MM.1S (cell line): ENCODE results near the gene NPC1L1.
"Not testable (repeated sequence)": the region's sequence is repeated elsewhere in the genome, so short reads cannot be mapped to it uniquely, and the experiment has no call there.

Experiments
- DNase-seq: peaks from one replicate; pipeline ENCODE4 v3.0.0-alpha.2; 2015
- H2AFZ ChIP-seq: fragments of 300-600 bp; sonication (generic); 2 replicates; pipeline ENCODE4 v1.6.0; 2016; ENCODE audit warnings: antibody characterized with exemption, low read length
- H3F3A ChIP-seq: fragments of 300-600 bp; sonication (generic); 2 replicates; pipeline ENCODE4 v1.6.1; 2016; ENCODE audit warnings: mild to moderate bottlenecking, antibody characterized with exemption, low read length, moderate library complexity, mixed read lengths; ENCODE audit not compliant: insufficient read depth
- H3K27ac ChIP-seq: fragments of 300-600 bp; sonication (generic); 2 replicates; pipeline ENCODE4 v1.5.1; 2016; ENCODE audit warnings: mild to moderate bottlenecking, low read length
- H3K27me3 ChIP-seq: fragments of 300-600 bp; sonication (generic); replicated peaks from 2 replicates; pipeline ENCODE4 v1.6.0; 2016; ENCODE audit warnings: low read length; ENCODE audit not compliant: insufficient read depth
- H3K36me3 ChIP-seq: fragments of 300-600 bp; sonication (generic); replicated peaks from 2 replicates; pipeline ENCODE4 v1.6.1; 2016; ENCODE audit warnings: mild to moderate bottlenecking, low read length, mixed read lengths; ENCODE audit not compliant: insufficient read depth
- H3K4me1 ChIP-seq: fragments of 300-600 bp; sonication (generic); 2 replicates; pipeline ENCODE4 v1.6.1; 2016; ENCODE audit warnings: low read length, mixed read lengths
- H3K4me2 ChIP-seq: fragments of 300-600 bp; sonication (generic); 2 replicates; pipeline ENCODE4 v1.6.0; 2016; ENCODE audit warnings: low read depth, low read length
- H3K4me3 ChIP-seq: fragments of 300-600 bp; sonication (generic); 2 replicates; pipeline ENCODE4 v1.5.1; 2016; ENCODE audit warnings: low read length, mixed read lengths
- H3K79me2 ChIP-seq: fragments of 300-600 bp; sonication (generic); 2 replicates; pipeline ENCODE4 v1.6.1; 2016; ENCODE audit warnings: mixed run types, low read length, mixed read lengths
- H3K9ac ChIP-seq: fragments of 300-600 bp; sonication (generic); 2 replicates; pipeline ENCODE4 v1.6.1; 2016; ENCODE audit warnings: low read length, mixed read lengths
- H3K9me2 ChIP-seq: fragments of 300-600 bp; sonication (generic); replicated peaks from 2 replicates; pipeline ENCODE4 v1.6.1; 2016; ENCODE audit warnings: mild to moderate bottlenecking, low read length, mixed read lengths; ENCODE audit not compliant: insufficient read depth
- H3K9me3 ChIP-seq: fragments of 300-600 bp; sonication (generic); replicated peaks from 2 replicates; pipeline ENCODE4 v1.6.1; 2016; ENCODE audit warnings: mild to moderate bottlenecking, low read length, mixed read lengths; ENCODE audit not compliant: insufficient read depth
- H4K20me1 ChIP-seq: fragments of 300-600 bp; sonication (generic); 2 replicates; pipeline ENCODE4 v1.6.1; 2016; ENCODE audit warnings: mild to moderate bottlenecking, low read length, moderate library complexity, mixed read lengths; ENCODE audit not compliant: insufficient read depth
- CTCF ChIP-seq: fragments of 300-600 bp; sonication (generic); IDR thresholded peaks from 2 replicates; pipeline ENCODE4 v1.5.1; 2016; ENCODE audit warnings: antibody characterized with exemption, low read length, mixed read lengths
- EZH2 ChIP-seq: fragments of 300-600 bp; sonication (generic); optimal IDR thresholded peaks from 2 replicates; pipeline ENCODE3; 2017; ENCODE audit warnings: low read depth, mild to moderate bottlenecking, antibody characterized with exemption, low read length, mixed read lengths
- EZH2phosphoT487 ChIP-seq: fragments of 300-600 bp; sonication (generic); IDR thresholded peaks from 2 replicates; pipeline ENCODE4 v1.6.1; 2018; ENCODE audit warnings: antibody characterized with exemption, low read length

The NPC1L1 gene

DNA sequence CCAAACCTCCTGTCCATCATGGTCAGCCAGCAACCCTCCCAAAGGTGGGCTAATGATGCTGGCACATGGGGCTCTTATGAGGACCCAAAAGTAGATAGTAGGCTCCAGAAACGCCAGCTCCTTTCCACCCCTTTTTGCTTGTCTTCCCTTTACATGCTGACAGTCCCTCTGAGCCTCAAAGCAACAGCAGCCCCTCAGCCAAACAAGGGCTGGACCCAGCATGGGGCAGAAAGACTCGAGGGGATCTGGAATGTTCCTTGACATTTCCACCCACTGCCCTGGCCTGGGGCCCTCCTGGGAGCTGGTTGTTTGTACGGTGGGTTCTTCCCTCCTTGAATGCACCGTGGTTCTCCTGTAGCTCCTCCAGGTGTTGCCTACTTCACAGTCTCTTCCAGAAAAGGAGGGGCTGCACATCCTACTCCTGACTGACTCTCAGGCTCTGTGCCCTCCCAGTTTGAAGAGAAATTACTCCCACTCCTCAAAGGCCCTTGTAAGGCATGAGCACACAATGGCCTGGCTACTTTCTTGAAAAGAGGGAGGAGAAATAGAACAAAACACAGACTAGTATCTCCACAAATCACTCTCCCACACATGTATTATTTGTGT lies 29.2 kb downstream of the NPC1L1 start:
- Histone ChIP-seq H3K9me2 (no peaks in the 10 kb centered on the region), H3K4me2 (no peak overlapping the region), H3F3A (no peaks in the 10 kb centered on the region), H3K4me1 (peaks cover 4% of the 10 kb centered on the region; the same call in 1 of the 2 replicates), H3K4me3 (no peak overlapping the region), H3K79me2 (no peaks in the 10 kb centered on the region), H2AFZ (peak overlapping the region; percentile 20; the same call in 1 of the 2 replicates), H3K36me3 (no peaks in the 10 kb centered on the region), H4K20me1 (no peaks in the 10 kb centered on the region), H3K27me3 (no peaks in the 10 kb centered on the region), H3K27ac (no peak overlapping the region), H3K9me3 (no peaks in the 10 kb centered on the region), H3K9ac (no peak overlapping the region)
- DNase-seq: no peak
- TF ChIP-seq CTCF (no peak), EZH2 (no peak)

- DNase-seq: no peak
Observed at GRCh38 chr7:44511236-44511635, 29.9 kb downstream of the NPC1L1 start.

DNA sequence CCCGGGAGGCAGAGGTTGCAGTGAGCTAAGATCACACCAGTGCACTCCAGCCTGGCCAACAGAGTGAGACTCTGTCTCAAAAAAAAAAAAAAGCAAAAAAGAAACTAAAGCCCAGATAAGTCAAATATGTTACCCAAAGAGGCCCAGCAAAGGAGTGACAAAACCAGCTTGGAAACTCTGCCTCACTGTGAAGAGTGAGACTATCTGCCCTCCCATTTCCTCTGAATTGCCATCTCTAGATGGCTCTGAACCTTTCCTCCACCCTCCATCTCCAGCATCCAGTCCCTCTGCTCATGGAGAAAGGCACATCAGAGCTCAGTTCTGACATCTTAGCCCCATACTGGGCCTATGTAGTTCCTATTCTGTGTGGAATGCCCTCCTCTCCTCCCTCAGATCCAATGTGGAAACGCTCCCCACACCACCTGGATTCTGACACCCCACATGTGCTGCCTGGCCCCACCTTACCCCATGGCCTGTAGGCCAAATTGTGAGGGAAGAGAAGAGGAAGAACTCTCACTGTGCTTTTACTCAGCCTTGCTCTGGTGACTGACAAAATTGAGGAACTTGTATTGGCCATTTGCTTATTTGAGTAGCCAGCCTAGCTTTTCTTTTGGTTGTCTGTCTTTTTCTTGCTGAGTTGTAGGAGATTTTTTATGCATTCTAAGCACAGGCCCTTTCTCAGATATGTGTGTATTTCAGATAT lies 32.7 kb downstream of the NPC1L1 start:
- no peaks in the 10 kb centered on the region for H3K27me3 ChIP-seq
- H3K9me2 ChIP-seq: no peaks in the 10 kb centered on the region
- no peak for DNase-seq
- no peak overlapping the region for H2AFZ ChIP-seq
- H3F3A ChIP-seq: no peaks in the 10 kb centered on the region
- H3K79me2 ChIP-seq: no peaks in the 10 kb centered on the region
- H4K20me1 ChIP-seq: no peaks in the 10 kb centered on the region
- H3K4me2 ChIP-seq: no peak overlapping the region
- H3K9ac ChIP-seq: no peak overlapping the region
- TF ChIP-seq CTCF: no peak
- TF ChIP-seq EZH2: no peak
- no peak for TF ChIP-seq EZH2phosphoT487
- H3K4me3 ChIP-seq: no peak overlapping the region
- no peaks in the 10 kb centered on the region for H3K4me1 ChIP-seq
- no peaks in the 10 kb centered on the region for H3K9me3 ChIP-seq
- no peak overlapping the region for H3K27ac ChIP-seq
- H3K36me3 ChIP-seq: no peaks in the 10 kb centered on the region

More at GRCh38 chr7:44511236-44511635, 29.9 kb downstream of the NPC1L1 start:
- H4K20me1 ChIP-seq: no peaks in the 10 kb centered on the region
- no peaks in the 10 kb centered on the region for H3K9me2 ChIP-seq
- H3K4me3 ChIP-seq: no peak overlapping the region; the same call in 1 of the 2 replicates
- H3K27ac ChIP-seq: no peak overlapping the region
- no peak overlapping the region for H3K9ac ChIP-seq
- H3K79me2 ChIP-seq: no peaks in the 10 kb centered on the region
- peaks cover 4% of the 10 kb centered on the region; the same call in 1 of the 2 replicates for H3K4me1 ChIP-seq
- H3K27me3 ChIP-seq: no peaks in the 10 kb centered on the region
- no peaks in the 10 kb centered on the region for H3K36me3 ChIP-seq
- no peaks in the 10 kb centered on the region for H3F3A ChIP-seq
- H3K9me3 ChIP-seq: no peaks in the 10 kb centered on the region
- peak overlapping the region; percentile 20; the same call in 1 of the 2 replicates for H2AFZ ChIP-seq
- H3K4me2 ChIP-seq: no peak overlapping the region
- no peak for TF ChIP-seq EZH2
- TF ChIP-seq EZH2phosphoT487: no peak
- no peak for TF ChIP-seq CTCF

DNA sequence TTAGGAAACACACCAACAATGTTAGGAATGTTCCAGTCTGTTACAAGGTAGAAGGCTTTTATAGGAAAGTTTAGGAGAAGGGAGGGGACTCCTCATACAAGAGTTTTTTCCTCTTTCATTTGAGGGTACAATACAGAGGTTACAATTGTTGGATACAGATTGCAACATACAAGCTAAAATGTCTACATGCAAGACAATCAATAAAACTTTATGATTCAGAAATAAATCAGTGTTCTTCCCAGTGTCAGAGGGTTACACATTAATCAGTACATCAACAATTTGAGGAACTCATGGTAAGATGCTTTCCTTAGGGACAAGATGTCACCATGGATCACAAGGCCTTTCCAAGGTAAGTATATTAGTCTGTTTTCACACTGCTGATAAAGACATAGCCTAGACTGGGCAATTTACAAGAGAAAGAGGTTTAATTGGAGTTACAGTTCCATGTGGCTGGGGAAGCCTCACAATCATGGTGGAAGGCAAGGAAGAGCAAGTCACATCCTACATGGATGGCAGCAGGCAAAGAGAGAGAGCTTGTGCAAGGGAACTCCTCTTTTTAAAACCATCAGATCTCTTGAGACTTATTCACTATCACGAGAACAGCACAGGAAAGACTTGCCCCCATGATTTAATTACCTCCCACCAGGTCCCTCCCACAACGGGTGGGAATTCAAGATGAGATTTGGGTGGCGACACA lies 34.4 kb downstream of the NPC1L1 start:
- H3K9me2 ChIP-seq, H3K4me3 ChIP-seq, H3K27ac ChIP-seq, H4K20me1 ChIP-seq, H2AFZ ChIP-seq, H3K4me1 ChIP-seq, H3K27me3 ChIP-seq, H3K9me3 ChIP-seq, DNase-seq, H3K36me3 ChIP-seq, H3K9ac ChIP-seq, H3K4me2 ChIP-seq, H3F3A ChIP-seq, H3K79me2 ChIP-seq: not testable (repeated sequence)
